Mucosa of stomach (tissue), 1 donor: Measurements from ENCODE around the gene LRRC8D.

Experiments used
- H3K27me3 ChIP-seq: one replicate; pipeline ENCODE4 v1.7.0; 2013; ENCODE audit warnings: mild to moderate bottlenecking, low read length; ENCODE audit not compliant: control insufficient read depth, insufficient read depth
- H3K36me3 ChIP-seq: one replicate; pipeline ENCODE4 v1.7.0; 2013; ENCODE audit warnings: low read length; ENCODE audit not compliant: control insufficient read depth, insufficient read depth
- H3K4me1 ChIP-seq: one replicate; pipeline ENCODE4 v1.7.0; 2013; ENCODE audit warnings: mild to moderate bottlenecking, low read length; ENCODE audit not compliant: control insufficient read depth, insufficient read depth
- H3K4me3 ChIP-seq: one replicate; pipeline ENCODE4 v1.7.0; 2013; ENCODE audit warnings: low read length
- H3K9ac ChIP-seq: one replicate; pipeline ENCODE4 v1.7.0; 2013; ENCODE audit warnings: mild to moderate bottlenecking, low read length, moderate library complexity
- H3K9me3 ChIP-seq: one replicate; pipeline ENCODE4 v1.7.0; 2013; ENCODE audit warnings: mild to moderate bottlenecking, low read length, moderate library complexity; ENCODE audit not compliant: control insufficient read depth
- donor health status: Pancreatic carcinoma.

The LRRC8D gene

DNA sequence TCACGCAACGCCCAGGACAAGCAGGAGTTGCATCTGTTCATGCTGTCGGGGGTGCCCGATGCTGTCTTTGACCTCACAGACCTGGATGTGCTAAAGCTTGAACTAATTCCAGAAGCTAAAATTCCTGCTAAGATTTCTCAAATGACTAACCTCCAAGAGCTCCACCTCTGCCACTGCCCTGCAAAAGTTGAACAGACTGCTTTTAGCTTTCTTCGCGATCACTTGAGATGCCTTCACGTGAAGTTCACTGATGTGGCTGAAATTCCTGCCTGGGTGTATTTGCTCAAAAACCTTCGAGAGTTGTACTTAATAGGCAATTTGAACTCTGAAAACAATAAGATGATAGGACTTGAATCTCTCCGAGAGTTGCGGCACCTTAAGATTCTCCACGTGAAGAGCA lies 113.6 kb downstream of the LRRC8D start:
- no peaks in the 10 kb centered on the region for H3K4me1 ChIP-seq
- no peaks in the 10 kb centered on the region for H3K9me3 ChIP-seq
- no peaks in the 10 kb centered on the region for H3K36me3 ChIP-seq
- H3K27me3 ChIP-seq, result no peaks in the 10 kb centered on the region
- no peak overlapping the region for H3K9ac ChIP-seq
- no peak overlapping the region for H3K4me3 ChIP-seq

DNA sequence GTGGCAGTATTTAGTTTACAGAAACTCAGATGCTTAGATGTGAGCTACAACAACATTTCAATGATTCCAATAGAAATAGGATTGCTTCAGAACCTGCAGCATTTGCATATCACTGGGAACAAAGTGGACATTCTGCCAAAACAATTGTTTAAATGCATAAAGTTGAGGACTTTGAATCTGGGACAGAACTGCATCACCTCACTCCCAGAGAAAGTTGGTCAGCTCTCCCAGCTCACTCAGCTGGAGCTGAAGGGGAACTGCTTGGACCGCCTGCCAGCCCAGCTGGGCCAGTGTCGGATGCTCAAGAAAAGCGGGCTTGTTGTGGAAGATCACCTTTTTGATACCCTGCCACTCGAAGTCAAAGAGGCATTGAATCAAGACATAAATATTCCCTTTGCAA lies 114.4 kb downstream of the LRRC8D start:
- Histone ChIP-seq H3K9ac (no peak overlapping the region), H3K4me3 (no peak overlapping the region), H3K9me3 (no peaks in the 10 kb centered on the region), H3K4me1 (no peaks in the 10 kb centered on the region), H3K27me3 (no peaks in the 10 kb centered on the region), H3K36me3 (no peaks in the 10 kb centered on the region)

DNA sequence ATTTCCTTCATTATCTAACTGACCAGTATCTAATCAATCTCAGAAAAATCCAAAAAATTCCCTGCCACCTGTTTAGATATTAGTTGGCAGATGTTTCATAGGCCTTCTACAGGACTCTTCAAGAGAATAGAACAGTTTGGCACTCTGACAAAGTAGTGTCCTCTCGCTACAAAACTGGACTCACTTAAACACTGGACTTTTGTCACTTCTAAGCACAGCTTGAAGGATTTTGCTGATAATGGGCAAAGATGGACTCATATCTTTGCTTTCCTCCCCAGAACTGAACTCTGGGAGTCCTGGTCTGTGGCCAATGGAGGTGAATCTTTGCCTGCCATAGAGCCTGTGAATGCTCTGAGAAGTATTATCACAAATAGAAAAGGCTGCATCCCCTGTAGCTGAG lies 115.9 kb downstream of the LRRC8D start:
- Histone ChIP-seq H3K4me3 (no peak overlapping the region), H3K36me3 (no peaks in the 10 kb centered on the region), H3K9me3 (no peaks in the 10 kb centered on the region), H3K4me1 (no peaks in the 10 kb centered on the region), H3K27me3 (no peaks in the 10 kb centered on the region), H3K9ac (no peak overlapping the region)

DNA sequence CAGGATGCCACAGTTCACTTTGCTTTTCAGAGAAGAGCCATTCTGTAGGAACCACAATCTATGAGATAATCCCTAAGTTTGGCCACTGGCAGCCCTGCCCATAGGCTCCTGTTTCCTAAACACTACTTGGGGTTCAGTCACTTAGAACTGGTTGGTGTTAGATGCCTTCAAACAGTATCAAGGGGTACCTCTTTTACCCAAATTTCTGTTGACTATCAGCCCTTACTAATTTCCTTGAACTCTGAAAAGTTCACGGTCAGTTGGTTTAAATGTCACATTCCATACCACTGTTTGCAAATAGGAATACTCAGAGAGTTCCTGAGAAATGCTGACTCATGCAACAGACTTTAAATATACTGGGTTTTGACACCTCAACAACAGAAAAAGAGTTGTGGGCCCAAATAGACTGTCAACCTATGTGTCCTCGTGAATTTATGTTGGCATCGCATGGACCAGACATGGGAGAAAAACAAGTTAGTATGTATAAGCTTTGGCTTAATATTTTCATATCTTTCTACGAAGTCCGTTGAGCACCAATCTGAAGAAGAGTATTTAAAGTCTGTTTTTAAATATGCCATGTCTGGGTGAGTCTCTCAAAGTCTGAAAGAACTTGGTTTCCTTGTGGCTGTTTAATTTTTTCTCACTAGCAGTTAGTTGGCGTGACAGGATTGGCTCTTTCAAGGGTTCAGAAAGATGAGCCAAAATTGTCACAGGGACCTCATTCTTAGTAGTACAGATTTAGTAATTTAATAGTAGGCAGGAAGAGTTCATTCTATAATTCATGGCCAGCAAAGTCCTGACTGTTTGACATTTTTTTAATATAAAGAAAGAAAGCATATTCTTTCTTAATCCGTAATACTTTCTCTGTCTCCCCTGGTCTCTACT lies 117.6 kb downstream of the LRRC8D start:
- Histone ChIP-seq H3K4me1 (no peaks in the 10 kb centered on the region), H3K36me3 (no peaks in the 10 kb centered on the region)

DNA sequence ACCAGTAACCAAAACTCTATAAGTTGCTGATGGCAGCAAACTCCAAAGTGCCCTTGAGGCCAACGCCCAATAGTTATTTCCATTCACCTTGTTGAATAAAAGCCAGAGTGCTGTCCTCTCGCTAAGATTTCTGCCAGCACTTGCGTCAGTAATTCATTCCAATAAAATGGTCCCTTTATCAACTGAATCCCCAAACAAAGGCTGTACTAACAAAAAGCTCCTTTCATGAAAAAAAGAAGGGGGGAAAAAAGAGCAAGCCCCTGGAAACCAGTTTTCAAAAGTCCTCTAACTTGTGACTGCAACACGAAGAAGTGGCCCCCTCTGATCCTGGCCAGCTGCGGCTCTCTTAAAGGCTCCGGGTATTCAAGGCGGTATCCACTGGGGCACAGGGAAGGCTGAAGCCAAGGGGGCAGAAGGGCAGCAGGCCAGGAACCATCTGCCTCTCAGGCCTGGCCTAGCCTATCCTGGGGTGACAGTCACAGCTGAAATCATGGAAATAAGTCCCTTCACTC lies 118.3 kb downstream of the LRRC8D start:
- no peak overlapping the region for H3K4me3 ChIP-seq
- no peaks in the 10 kb centered on the region for H3K4me1 ChIP-seq
- no peaks in the 10 kb centered on the region for H3K36me3 ChIP-seq
- H3K27me3 ChIP-seq, result no peaks in the 10 kb centered on the region
- H3K9ac ChIP-seq, result no peak overlapping the region
- H3K9me3 ChIP-seq, result no peaks in the 10 kb centered on the region

More for the DNA sequence above, 117.6 kb downstream of the LRRC8D start:
- no peak overlapping the region for H3K4me3 ChIP-seq
- H3K9me3 ChIP-seq, result no peaks in the 10 kb centered on the region
- H3K9ac ChIP-seq, result no peak overlapping the region
- no peaks in the 10 kb centered on the region for H3K27me3 ChIP-seq

DNA sequence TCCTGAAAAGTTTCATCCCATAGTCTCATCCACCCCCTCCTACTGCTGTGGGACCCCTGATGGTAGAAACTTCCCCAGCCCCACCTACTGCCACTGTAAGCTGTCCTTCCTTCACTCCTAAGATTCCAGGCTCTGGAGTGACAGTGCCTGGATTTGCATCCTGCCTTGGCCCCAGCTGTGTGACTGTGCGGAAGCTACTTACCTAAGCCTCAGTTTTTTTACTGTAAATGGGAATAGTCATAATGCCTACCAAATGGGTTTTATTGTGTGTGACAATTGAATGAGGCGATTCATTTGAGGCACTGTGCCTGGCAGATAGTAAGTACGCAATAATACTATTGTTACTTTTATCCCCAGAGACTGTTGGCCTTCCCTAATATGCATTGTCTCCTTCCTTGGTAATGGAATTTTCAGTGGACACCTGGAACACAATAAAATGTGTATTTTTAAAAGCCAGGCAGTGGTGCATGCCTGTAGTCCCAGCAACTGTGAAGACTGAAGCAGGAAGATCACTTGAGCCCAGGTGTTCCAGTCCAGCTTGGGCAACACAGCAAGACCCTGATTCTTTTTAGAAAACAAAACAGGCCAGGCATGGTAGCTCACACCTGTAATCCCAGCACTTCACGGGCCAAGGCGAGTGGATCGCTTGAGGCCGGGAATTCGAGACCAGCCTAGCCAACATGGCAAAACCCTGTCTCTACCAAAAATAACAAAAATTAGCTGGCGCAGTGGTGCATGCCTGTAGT lies 119.0 kb downstream of the LRRC8D start:
- H3K9me3 ChIP-seq, result no peaks in the 10 kb centered on the region
- H3K4me3 ChIP-seq, result no peak overlapping the region
- H3K36me3 ChIP-seq, result no peaks in the 10 kb centered on the region
- no peak overlapping the region for H3K9ac ChIP-seq
- H3K27me3 ChIP-seq, result no peaks in the 10 kb centered on the region
- no peaks in the 10 kb centered on the region for H3K4me1 ChIP-seq

DNA sequence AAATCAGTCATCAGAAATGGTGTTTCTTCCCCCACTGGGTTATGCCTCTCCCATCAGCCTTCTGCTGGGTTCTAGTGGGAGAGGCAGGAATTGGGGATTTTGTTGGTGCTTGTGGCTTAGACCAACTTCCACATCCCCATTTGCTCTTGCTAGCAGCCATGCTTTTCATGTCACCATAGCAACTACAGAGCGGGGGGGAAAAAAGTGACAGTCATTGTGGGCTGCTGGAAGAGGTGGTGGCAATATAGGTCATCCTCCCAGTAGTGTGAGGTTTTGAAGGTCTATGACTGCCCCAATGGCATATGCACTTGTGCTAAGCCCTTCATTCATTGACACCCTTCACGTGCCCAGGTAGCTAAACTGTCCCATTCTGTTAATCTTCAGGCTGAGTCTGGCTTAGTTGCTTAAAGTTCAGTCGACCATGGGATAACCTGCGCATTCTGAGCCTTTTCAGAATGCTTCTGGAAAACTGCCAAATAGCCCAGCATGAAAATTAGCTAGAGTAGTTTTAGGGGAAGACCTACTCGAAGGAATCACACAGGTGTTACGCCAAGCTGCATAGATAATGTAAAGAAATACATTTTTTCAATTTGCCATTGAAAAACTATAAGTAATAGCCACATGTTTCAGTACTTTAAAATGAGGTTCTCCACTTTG lies 120.4 kb downstream of the LRRC8D start:
- Histone ChIP-seq H3K4me3 (no peak overlapping the region), H3K9ac (no peak overlapping the region), H3K4me1 (no peaks in the 10 kb centered on the region), H3K36me3 (no peaks in the 10 kb centered on the region), H3K9me3 (no peaks in the 10 kb centered on the region), H3K27me3 (no peaks in the 10 kb centered on the region)

DNA sequence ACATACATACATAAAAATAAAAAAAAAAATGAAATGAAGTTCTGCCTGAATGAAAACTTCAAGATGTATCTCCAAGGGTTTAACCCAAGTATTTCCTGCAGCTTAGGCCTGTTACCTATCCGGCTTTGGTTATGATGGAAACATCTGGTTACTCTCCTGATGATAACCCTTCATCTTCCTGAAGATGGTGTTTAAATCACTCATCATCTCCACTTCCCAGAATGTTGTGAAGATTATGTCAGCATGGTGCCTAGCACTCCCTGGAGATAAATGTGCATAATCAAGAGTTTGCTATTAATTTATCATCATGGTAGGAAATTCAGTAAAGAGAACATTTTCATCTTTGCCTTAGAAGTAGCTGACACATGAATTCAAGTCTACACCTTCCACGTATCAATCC lies 121.2 kb downstream of the LRRC8D start:
- Histone ChIP-seq H3K36me3 (no peaks in the 10 kb centered on the region), H3K9me3 (no peaks in the 10 kb centered on the region), H3K9ac (no peak overlapping the region), H3K4me3 (no peak overlapping the region), H3K4me1 (no peaks in the 10 kb centered on the region), H3K27me3 (no peaks in the 10 kb centered on the region)

DNA sequence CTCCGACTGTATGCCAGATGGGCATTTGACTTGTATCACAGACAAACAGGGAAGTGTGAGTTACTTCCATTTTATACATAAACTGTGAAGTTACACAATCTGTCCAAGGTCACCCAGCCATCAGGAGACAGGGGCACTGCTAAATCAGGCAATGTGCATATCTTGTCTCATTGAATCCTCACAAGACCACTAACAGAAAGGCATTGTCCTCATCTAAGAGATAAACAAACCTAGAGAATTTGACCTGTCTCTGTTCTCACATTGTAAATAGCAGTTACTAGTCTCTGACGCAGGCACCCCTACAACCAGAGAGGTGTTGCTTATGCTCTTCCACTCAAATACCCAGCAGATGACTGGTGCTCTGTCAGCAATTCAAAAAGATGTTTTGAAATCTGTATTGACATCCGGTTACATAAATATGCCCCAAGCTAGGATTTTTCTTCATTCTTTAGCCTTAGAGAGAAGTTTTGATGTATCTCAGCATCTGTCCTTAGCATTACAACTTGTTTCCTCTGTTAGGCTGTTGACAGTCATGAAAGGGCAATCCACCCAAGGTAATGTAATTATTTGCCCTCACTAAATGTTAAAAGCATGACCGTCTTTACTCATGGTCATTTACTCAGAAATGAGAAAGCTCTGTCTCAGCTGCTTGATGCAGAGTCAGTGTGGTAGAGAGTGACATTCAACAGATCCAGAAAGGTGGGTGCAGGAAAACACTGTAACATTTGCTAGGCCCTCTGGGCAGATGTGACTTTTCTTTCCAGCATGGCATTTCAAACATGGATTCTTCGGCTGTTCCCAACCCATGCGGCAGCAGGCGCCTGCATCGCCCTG lies 122.2 kb downstream of the LRRC8D start:
- no peaks in the 10 kb centered on the region for H3K36me3 ChIP-seq
- H3K9me3 ChIP-seq, result no peaks in the 10 kb centered on the region
- H3K4me1 ChIP-seq, result no peaks in the 10 kb centered on the region
- no peak overlapping the region for H3K4me3 ChIP-seq
- no peaks in the 10 kb centered on the region for H3K27me3 ChIP-seq
- no peak overlapping the region for H3K9ac ChIP-seq

DNA sequence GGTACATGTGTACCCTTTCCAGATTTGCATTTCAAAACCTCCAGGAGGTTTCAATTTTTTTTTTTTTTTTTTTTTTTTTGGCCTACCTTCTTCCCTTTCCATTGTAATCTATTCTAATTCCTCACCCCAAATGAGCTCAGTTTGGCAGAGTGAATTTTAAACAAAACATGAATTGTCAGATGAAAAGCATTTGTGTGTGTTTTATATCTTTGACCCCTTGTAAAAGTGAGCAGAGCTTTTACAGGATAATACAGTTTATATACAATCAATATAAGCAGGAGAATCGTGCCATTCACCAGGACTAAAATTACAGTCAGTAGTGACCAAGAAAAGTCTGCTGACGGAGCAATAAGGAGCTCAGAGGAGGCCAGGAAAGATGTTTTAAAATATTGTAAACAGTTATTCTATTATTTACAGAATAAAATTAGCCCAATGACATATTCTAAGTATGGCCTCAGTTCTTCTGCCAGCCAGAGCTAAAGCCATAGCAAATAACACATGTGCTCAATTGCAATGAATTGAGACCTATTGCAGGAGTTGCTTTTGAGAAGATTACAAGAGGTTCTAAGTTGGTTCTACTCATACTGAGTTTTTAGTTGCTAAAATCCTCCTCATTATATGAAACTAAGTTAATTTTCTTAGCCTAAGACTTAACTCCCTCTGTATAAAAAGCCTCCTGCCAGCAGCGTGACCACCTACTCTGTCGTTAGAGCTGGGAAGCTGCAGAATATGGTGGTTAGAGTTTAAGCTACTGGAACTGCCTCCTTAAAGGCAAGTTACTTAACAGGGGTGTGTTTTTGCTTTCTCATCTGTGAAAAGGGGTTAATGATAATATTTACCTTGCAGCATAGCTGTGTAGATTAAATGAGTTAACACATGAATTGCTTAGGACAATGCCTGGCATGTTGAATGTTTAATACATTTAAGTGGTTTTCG lies 123.3 kb downstream of the LRRC8D start:
- Histone ChIP-seq H3K4me3 (no peak overlapping the region), H3K36me3 (no peaks in the 10 kb centered on the region), H3K9ac (no peak overlapping the region), H3K27me3 (no peaks in the 10 kb centered on the region), H3K4me1 (no peaks in the 10 kb centered on the region), H3K9me3 (no peaks in the 10 kb centered on the region)
